ENCODE data around the gene SNAP25. TPM values are rescaled to one million over a fixed set of nuclear protein-coding genes. Genes with fewer than 3 reads are reported as not detected.

Gene SNAP25
- total and polyA plus RNA-seq, 9 of the 15 experiments (the other 6 are each of a cell fraction or from before 2014, with no cell fraction given) = 0.07 TPM; not detected in 8

DNA sequence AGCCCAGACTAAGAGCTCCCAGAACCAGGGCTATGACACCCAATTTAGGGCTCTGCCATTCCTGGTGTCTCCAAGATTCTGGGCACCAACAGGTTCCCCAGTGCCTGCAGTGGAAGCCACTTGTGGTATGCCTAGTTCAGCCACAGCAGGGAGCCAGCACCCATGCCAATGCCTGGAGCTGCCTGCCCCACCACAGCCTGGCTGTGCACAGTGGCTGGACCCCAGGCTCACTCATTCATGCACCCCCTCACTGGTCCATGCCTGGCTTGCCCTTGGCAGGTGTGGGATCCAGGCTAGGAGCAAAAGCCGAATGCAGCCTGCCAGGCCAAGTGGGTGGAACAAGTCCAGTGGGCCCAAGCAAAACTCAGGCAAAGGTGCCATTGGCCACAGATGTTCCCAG, 123.5 kb downstream of the SNAP25 start:
- Histone ChIP-seq H3K4me1 (replicated peaks in 1 of 2; ENCODE audit: control insufficient read depth in 2 of 2, insufficient read depth in 2 of 2, low read length in 2 of 2) (no peaks in the 10 kb centered on the region), H3K4me3 (no peak overlapping the region), H4K20me1 (replicated peaks; ENCODE audit: control insufficient read depth, insufficient read depth, low read length) (no peaks in the 10 kb centered on the region), H3K79me2 (ENCODE audit: control insufficient read depth, insufficient read depth, low read length) (no peaks in the 10 kb centered on the region), H3K9me1 (ENCODE audit: control insufficient read depth, insufficient read depth, low read length) (no peaks in the 10 kb centered on the region), H3K4me2 (ENCODE audit: insufficient read depth, low read length) (no peak overlapping the region), H2AFZ (ENCODE audit: low read depth, low read length) (no peak overlapping the region), H3K27me3 (ENCODE audit: control insufficient read depth in 2 of 2, insufficient read depth in 2 of 2, low read length in 2 of 2) (no peaks in the 10 kb centered on the region), H3K9ac (ENCODE audit: insufficient read depth in 1 of 2, low read depth in 2 of 2, low read length in 2 of 2) (no peak overlapping the region), H3K36me3 (ENCODE audit: control insufficient read depth, insufficient read depth, low read length) (no peaks in the 10 kb centered on the region), H3K27ac (ENCODE audit: extremely low read depth, low read depth, low read length) (no peak overlapping the region), H3K9me3 (replicated peaks; ENCODE audit: control insufficient read depth, insufficient read depth, low read depth, low read length) (no peaks in the 10 kb centered on the region)
- intact Hi-C loops (cut with micrococcal nuclease) (no loop called here), in situ Hi-C loops (cut with MboI) (no loop called here)
- DNase-seq (ENCODE audit: extremely low read depth in 1 of 4, low spot score in 3 of 4) (no peak), FAIRE-seq (no peak), ATAC-seq (no peak)
- TF ChIP-seq CREB1 (IDR thresholded peaks at IDR 0.05) (no peak), CREB1 (CRISPR knock-in tag; IDR thresholded peaks at IDR 0.05) (no peak), KDM5B (IDR thresholded peaks at IDR 0.05; ENCODE audit: insufficient replicate concordance, low read depth, low read length) (no peak), PURB (CRISPR knock-in tag; IDR thresholded peaks at IDR 0.05; ENCODE audit: low read depth) (no peak), MCM2 (IDR thresholded peaks at IDR 0.05; ENCODE audit: low read depth) (no peak), PHB2 (IDR thresholded peaks at IDR 0.05; ENCODE audit: low read depth) (no peak), TCF7 (IDR thresholded peaks at IDR 0.05; ENCODE audit: borderline replicate concordance) (no peak), ZNF121 (CRISPR knock-in tag; conservative IDR thresholded peaks at IDR 0.05) (no peak)
- TF ChIP-seq, protein P1, sequence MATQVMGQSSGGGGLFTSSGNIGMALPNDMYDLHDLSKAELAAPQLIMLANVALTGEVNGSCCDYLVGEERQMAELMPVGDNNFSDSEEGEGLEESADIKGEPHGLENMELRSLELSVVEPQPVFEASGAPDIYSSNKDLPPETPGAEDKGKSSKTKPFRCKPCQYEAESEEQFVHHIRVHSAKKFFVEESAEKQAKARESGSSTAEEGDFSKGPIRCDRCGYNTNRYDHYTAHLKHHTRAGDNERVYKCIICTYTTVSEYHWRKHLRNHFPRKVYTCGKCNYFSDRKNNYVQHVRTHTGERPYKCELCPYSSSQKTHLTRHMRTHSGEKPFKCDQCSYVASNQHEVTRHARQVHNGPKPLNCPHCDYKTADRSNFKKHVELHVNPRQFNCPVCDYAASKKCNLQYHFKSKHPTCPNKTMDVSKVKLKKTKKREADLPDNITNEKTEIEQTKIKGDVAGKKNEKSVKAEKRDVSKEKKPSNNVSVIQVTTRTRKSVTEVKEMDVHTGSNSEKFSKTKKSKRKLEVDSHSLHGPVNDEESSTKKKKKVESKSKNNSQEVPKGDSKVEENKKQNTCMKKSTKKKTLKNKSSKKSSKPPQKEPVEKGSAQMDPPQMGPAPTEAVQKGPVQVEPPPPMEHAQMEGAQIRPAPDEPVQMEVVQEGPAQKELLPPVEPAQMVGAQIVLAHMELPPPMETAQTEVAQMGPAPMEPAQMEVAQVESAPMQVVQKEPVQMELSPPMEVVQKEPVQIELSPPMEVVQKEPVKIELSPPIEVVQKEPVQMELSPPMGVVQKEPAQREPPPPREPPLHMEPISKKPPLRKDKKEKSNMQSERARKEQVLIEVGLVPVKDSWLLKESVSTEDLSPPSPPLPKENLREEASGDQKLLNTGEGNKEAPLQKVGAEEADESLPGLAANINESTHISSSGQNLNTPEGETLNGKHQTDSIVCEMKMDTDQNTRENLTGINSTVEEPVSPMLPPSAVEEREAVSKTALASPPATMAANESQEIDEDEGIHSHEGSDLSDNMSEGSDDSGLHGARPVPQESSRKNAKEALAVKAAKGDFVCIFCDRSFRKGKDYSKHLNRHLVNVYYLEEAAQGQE (IDR thresholded peaks at IDR 0.05; ENCODE audit: borderline replicate concordance) = no peak
- TF ChIP-seq, protein P1 (CRISPR knock-in tag; IDR thresholded peaks at IDR 0.05; ENCODE audit: low read depth) = no peak
- CTCF ChIA-PET (ENCODE audit: low intra/inter-chr PET ratio) = no interaction called here
- 0% methylated on average over 1 of the region's 1 CpG for WGBS (ENCODE audit: insufficient coverage, low coverage, missing lambda C conversion rate)
- POLR2A ChIA-PET = no interaction called here
- BruUV-seq (replicated peaks) = no TSS peak
